GM23248 (cell line): ENCODE data around the gene TPRG1. TPM values are rescaled to one million over a fixed set of nuclear protein-coding genes. Genes with fewer than 3 reads are reported as not detected.

Experiments
- DNase-seq: peaks from one replicate; pipeline ENCODE4 v3.0.0-alpha.2; 2015
- H2AFZ ChIP-seq: fragments of 200-600 bp; sonication (generic); 2 replicates; pipeline ENCODE4 v1.6.1; 2016; ENCODE audit warnings: antibody characterized with exemption
- H3F3A ChIP-seq: fragments of 200-600 bp; sonication (generic); 2 replicates; pipeline ENCODE4 v1.6.1; 2016; ENCODE audit warnings: mild to moderate bottlenecking, antibody characterized with exemption, mixed run types; ENCODE audit not compliant: insufficient read depth
- H3K27ac ChIP-seq: fragments of 200-600 bp; sonication (generic); 2 replicates; pipeline ENCODE4 v1.5.1; 2016; ENCODE audit warnings: mild to moderate bottlenecking
- H3K27me3 ChIP-seq: fragments of 200-600 bp; sonication (generic); replicated peaks from 2 replicates; pipeline ENCODE4 v1.6.1; 2016; ENCODE audit warnings: mild to moderate bottlenecking; ENCODE audit not compliant: insufficient read depth
- H3K36me3 ChIP-seq: fragments of 200-600 bp; sonication (generic); 2 replicates; pipeline ENCODE4 v1.6.1; 2016; ENCODE audit warnings: low read depth, mild to moderate bottlenecking
- H3K4me1 ChIP-seq: fragments of 200-600 bp; sonication (generic); 2 replicates; pipeline ENCODE4 v1.6.1; 2016; ENCODE audit warnings: mild to moderate bottlenecking; ENCODE audit not compliant: insufficient read depth
- H3K4me2 ChIP-seq: fragments of 200-600 bp; sonication (generic); one replicate; pipeline ENCODE4 v1.6.1; 2016; ENCODE audit warnings: mild to moderate bottlenecking; ENCODE audit not compliant: unreplicated experiment
- H3K4me3 ChIP-seq: fragments of 200-600 bp; sonication (generic); 2 replicates; pipeline ENCODE4 v1.5.1; 2016; ENCODE audit warnings: mild to moderate bottlenecking
- H3K79me2 ChIP-seq: fragments of 200-600 bp; sonication (generic); 2 replicates; pipeline ENCODE4 v1.6.1; 2016; ENCODE audit warnings: mild to moderate bottlenecking; ENCODE audit not compliant: insufficient read depth
- H3K9ac ChIP-seq: fragments of 200-600 bp; sonication (generic); 2 replicates; pipeline ENCODE4 v1.6.1; 2016; ENCODE audit warnings: mild to moderate bottlenecking
- H3K9me2 ChIP-seq: fragments of 200-600 bp; sonication (generic); 2 replicates; pipeline ENCODE4 v1.6.1; 2016; ENCODE audit warnings: mixed run types, mild to moderate bottlenecking, moderate library complexity; ENCODE audit not compliant: insufficient read depth
- H3K9me3 ChIP-seq: fragments of 200-600 bp; sonication (generic); one replicate; pipeline ENCODE4 v1.6.1; 2017; ENCODE audit warnings: low read depth
- H4K20me1 ChIP-seq: fragments of 200-600 bp; sonication (generic); 2 replicates; pipeline ENCODE4 v1.6.0; 2016; ENCODE audit not compliant: insufficient read depth
- EZH2 ChIP-seq: fragments of 200-600 bp; sonication (generic); IDR thresholded peaks from 2 replicates; pipeline ENCODE4 v1.6.1; 2018; ENCODE audit warnings: antibody characterized with exemption, mild to moderate bottlenecking; ENCODE audit not compliant: insufficient read depth, poor library complexity, severe bottlenecking
- EZH2phosphoT487 ChIP-seq: fragments of 200-600 bp; sonication (generic); IDR thresholded peaks from 2 replicates; pipeline ENCODE4 v1.6.1; 2018; ENCODE audit warnings: antibody characterized with exemption, moderate library complexity, mild to moderate bottlenecking, low read depth; ENCODE audit not compliant: insufficient read depth
- WGBS, 2 experiments: methylation state at CpG; one replicate each; pipeline ENCODE4 v1.1.6; 2015 to 2017; ENCODE audit warnings: low lambda C conversion rate in 2 of 2, low coverage in 1 of 2; ENCODE audit errors: missing lambda C conversion rate in 2 of 2; 5-methylcytosine and 5-hydroxymethylcytosine counted together
- in situ Hi-C: fragments of 300-500 bp; cut with MboI; formaldehyde crosslinking; loops from 2 replicates; pipeline ENCODE4 v1.15.0; 2020
- polyA plus RNA-seq: library from polyadenylated mRNA; unstranded; fragments of >200 nt; fragmentation: Nextera tagmentation; extraction: Ambion mirVana; gene quantifications from 2 replicates; pipeline ENCODE4 v1.2.1, GENCODE V29; 2016
- total RNA-seq: library from RNA; depleted of rRNA; stranded (reverse); fragments of >200 nt; shearing (Covaris generic); gene quantifications from 2 replicates; pipeline ENCODE4 v1.2.3, GENCODE V29; 2014

The TPRG1 gene
- total and polyA plus RNA-seq, 2 experiments from 2014 or later = not detected

- TF ChIP-seq EZH2 = no peak
- H4K20me1 ChIP-seq = no peaks in the 10 kb centered on the region
- 43 to 60% methylated on average over 1 of the region's 1 CpG for WGBS, 2 experiments
- no peak overlapping the region for H2AFZ ChIP-seq
- H3K9ac ChIP-seq = no peak overlapping the region
- H3K4me2 ChIP-seq = no peak overlapping the region
- no peaks in the 10 kb centered on the region for H3K27me3 ChIP-seq
- no peaks in the 10 kb centered on the region for H3K9me2 ChIP-seq
- H3K4me3 ChIP-seq = no peak overlapping the region
- H3F3A ChIP-seq = peaks cover 43% of the 10 kb centered on the region
- peaks cover 49% of the 10 kb centered on the region for H3K4me1 ChIP-seq
- peak; percentile 60 for DNase-seq
- peak overlapping the region; percentile 30; the same call in 1 of the 2 replicates for H3K27ac ChIP-seq
- no peaks in the 10 kb centered on the region for H3K79me2 ChIP-seq
- no peaks in the 10 kb centered on the region for H3K9me3 ChIP-seq
- in situ Hi-C loops = no loop called here
- no peaks in the 10 kb centered on the region for H3K36me3 ChIP-seq
Measured at GRCh38 chr3:189273736-189274135, 102.0 kb downstream of the TPRG1 start.

GRCh38 chr3:189275182-189275581 is 103.4 kb downstream of the TPRG1 start:
- H3K4me2 ChIP-seq = no peak overlapping the region
- no peak overlapping the region for H2AFZ ChIP-seq
- H3K4me1 ChIP-seq = peaks cover 35% of the 10 kb centered on the region
- no peaks in the 10 kb centered on the region for H3K79me2 ChIP-seq
- H3K27me3 ChIP-seq = no peaks in the 10 kb centered on the region
- no peak for DNase-seq
- no peak overlapping the region for H3K4me3 ChIP-seq
- no peaks in the 10 kb centered on the region for H3K9me2 ChIP-seq
- no peak overlapping the region for H3K9ac ChIP-seq
- no peaks in the 10 kb centered on the region for H3K9me3 ChIP-seq
- no peak overlapping the region for H3K27ac ChIP-seq
- WGBS, 2 experiments = 100% methylated on average over 2 of the region's 2 CpGs
- peaks cover 29% of the 10 kb centered on the region for H3F3A ChIP-seq
- no peaks in the 10 kb centered on the region for H4K20me1 ChIP-seq
- in situ Hi-C loops = loop anchor here (5.0 kb wide), 1 partner anchor 667 kb away; no protein-coding TSS in a partner anchor
- H3K36me3 ChIP-seq = no peaks in the 10 kb centered on the region
- no peak for TF ChIP-seq EZH2phosphoT487
- no peak for TF ChIP-seq EZH2

GRCh38 chr3:189275852-189276251 is 104.1 kb downstream of the TPRG1 start:
- H4K20me1 ChIP-seq = no peaks in the 10 kb centered on the region
- H3K36me3 ChIP-seq = no peaks in the 10 kb centered on the region
- H3K9ac ChIP-seq = no peak overlapping the region
- no peaks in the 10 kb centered on the region for H3K9me2 ChIP-seq
- no peak for DNase-seq
- H3K4me3 ChIP-seq = no peak overlapping the region
- no peak overlapping the region; the same call in 1 of the 2 replicates for H3K27ac ChIP-seq
- H3K9me3 ChIP-seq = no peaks in the 10 kb centered on the region
- H3K27me3 ChIP-seq = no peaks in the 10 kb centered on the region
- no peak overlapping the region for H2AFZ ChIP-seq
- no peak for TF ChIP-seq EZH2phosphoT487
- no peak for TF ChIP-seq EZH2
- H3K4me1 ChIP-seq = peaks cover 35% of the 10 kb centered on the region
- no peaks in the 10 kb centered on the region for H3K79me2 ChIP-seq
- in situ Hi-C loops = loop anchor here (5.0 kb wide), 1 partner anchor 666 kb away; no protein-coding TSS in a partner anchor
- peaks cover 29% of the 10 kb centered on the region for H3F3A ChIP-seq
- 96 to 100% methylated on average over 2 of the region's 2 CpGs for whole genome bisulfite sequencing, 2 experiments
- H3K4me2 ChIP-seq = no peak overlapping the region

GRCh38 chr3:189276444-189277219 is 104.9 kb downstream of the TPRG1 start:
- Histone ChIP-seq H2AFZ (peak overlapping the region; percentile 4; the same call in 1 of the 2 replicates), H3K9me3 (no peaks in the 10 kb centered on the region), H3K36me3 (no peaks in the 10 kb centered on the region), H3K4me3 (peak overlapping the region; percentile 16; the same call in 1 of the 2 replicates), H4K20me1 (no peaks in the 10 kb centered on the region), H3F3A (peaks cover 29% of the 10 kb centered on the region), H3K9me2 (no peaks in the 10 kb centered on the region), H3K79me2 (no peaks in the 10 kb centered on the region), H3K4me1 (peaks cover 35% of the 10 kb centered on the region), H3K27me3 (no peaks in the 10 kb centered on the region), H3K9ac (0 out of 2 replicates have a peak overlapping the region, but pooled peaks have one; percentile 11), H3K27ac (peak overlapping the region; percentile 41), H3K4me2 (peak overlapping the region; percentile 52)
- in situ Hi-C loops = loop anchor here (5.0 kb wide), 1 partner anchor 666 kb away; no protein-coding TSS in a partner anchor
- DNase-seq = peak; percentile 84
- 7 to 11% methylated on average over 5 of the region's 5 CpGs for WGBS, 2 experiments
- TF ChIP-seq EZH2 (no peak), EZH2phosphoT487 (no peak)
